GM11168 (cell line): ENCODE data around the gene HUS1B.
"Not testable (repeated sequence)": the region's sequence is repeated elsewhere in the genome, so short reads cannot be mapped to it uniquely, and the experiment has no call there.

Experiments
- in situ Hi-C: fragments of 300-500 bp; cut with MboI; formaldehyde crosslinking; loops from one replicate; pipeline ENCODE4 v1.12.0; 2022; ENCODE audit warnings: low sequenced_read_pairs; ENCODE audit not compliant: unreplicated experiment

HUS1B gene

DNA sequence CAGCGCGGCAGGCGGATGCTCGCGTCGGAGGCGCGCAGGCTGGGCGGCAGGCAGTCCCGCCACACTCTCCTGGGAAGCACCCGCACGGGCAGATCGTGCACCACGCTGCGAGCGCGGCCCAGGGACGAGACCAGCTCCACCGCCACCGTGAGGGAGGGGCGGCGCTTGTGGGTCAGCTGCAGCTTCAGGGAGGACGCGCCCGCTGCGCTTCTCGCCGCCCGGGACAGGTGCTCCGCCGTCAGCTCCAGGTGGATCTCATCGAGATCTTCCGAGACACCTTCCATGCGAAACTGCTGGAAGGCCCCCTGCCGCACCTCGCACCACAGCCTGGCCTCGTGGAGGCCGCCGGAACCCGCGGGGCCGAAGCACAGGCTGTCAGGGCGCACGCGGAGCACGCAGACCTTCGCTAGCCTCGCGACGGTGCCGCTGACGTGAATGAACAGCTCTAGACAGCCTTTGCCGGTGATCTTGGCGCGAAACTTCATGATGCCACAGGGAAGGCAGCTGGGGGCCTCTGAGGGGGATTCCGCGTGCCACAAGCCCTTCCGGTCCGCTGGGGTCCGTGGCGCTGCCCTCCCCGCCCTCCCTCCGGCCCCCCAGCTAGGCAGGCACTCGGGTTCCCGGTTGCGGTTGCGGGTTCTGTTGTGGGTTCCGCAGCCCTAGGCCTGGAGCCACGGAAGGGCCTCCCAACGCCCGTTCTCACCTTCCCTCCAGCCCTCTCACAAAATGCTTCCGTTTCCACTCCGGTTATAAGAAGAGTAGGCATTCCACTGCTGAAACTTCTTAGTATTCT, at the start of gene HUS1B:
Gene HUS1B, minus strand, starts transcription at position 641 of the 793 bp plus-strand sequence. Its CDS starts 156 bp downstream, at position 485.
- in situ Hi-C loops, result no loop called here

DNA sequence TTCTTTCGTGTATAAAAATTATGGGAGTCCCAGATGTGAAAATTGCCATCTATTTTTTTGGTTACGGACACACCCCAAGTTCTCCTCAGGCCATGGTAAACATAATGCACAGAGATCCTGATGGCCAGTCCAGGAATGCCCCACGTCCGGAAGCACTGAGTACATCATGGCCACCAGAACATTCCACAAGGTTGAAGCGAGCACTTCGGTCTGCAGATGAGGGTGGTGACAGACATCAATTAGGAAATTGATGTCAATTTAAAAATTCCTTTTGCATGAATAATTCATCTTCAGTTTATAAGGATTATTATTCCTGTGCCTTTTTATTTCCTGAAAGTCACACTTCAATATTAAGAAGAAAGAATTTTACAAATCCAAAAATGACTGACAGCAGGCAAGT, 49.2 kb upstream of the HUS1B start:
- in situ Hi-C loops, result no loop called here

DNA sequence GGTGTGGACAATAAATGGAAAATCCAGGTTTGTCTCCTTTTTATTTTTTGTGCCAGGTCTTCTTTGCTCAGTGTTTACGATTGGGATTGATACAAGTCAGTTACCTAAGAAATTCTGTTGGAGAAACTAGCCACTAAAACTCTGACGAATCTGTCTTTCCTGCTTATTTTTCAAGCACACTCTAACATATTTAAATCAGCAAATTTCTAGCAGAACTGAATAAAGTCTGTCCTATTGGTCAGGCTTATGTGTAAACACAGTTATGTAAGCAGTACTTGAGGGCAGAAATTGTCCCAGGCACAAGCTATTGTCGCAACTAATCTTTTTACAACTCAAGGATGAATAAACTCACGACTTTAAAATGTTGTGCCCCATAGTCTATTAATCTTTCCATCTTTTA, 48.1 kb upstream of the HUS1B start:
- in situ Hi-C loops, result no loop called here

DNA sequence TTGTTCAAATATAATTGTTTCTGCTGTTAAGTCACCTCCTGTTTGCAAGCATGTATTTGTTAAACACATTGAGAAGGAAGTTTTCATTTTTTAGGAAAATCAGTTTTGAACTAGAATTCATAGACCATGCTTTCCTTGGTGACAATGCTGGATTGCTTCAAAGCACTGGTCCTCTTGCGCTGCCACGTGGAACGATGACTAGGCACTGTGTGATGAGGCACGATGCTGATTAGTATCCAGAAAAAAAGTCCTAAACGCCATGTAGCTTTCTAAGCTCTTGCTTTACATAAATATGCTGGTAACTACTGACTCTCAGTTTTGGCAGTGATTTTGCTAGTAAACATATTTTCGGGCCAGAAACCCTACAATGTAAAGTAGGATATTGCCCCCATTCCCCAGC, 47.1 kb upstream of the HUS1B start:
- in situ Hi-C loops, result no loop called here

DNA sequence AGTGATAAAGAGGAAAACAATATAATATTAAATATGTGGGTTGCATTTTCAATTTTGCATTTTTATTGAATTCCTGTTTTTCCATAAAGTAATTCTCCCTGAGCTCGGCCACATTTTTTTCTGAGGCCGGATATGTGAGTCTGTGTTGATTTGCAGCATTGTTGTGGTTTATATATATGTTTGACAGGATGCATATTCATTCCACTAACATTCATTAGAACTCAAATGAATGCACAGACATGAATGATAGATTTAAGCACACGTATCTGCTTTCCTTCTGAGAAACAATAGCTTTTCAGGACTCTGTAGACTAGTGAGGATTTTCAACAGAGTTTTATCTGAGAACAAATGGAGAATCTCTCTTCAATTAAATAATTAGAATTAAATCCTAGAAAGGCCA, 46.7 kb upstream of the HUS1B start:
- in situ Hi-C loops, result no loop called here

DNA sequence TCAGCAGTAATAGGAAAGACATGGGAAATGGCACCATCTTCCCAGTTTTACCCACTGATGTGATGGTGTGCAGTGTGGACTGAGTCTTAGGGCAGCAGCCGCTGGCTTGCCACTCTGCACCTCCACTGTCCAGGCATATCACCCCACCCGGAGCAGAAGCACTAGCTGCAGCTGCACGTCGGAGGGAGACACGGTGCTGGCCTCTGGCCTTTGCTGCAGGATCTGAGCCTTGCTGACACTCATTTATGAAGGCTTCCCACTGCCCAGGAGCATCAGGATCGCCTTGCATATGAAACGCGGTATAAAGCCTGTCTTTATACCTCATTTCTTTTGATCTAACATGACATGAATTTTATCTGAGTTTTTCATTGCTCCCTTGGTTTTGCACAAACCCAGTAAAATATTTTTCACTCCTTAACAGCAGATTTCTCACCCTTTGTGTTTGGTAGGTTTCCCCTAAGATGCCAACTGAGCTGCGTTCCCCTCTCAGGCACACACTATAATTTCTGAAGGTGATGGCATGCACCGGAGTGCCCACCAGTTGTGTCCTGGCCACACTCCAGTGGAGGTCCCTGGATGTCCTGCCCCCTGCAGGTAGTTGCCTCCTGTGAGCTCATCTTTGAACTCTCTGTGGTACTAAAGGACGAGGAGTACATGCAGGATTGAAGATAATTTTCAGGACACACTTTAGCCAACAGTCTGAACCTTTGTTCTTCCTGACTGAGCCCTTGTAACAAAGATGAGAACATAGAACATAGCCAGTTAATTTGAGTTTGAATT, 45.0 kb upstream of the HUS1B start:
- in situ Hi-C loops, result no loop called here

DNA sequence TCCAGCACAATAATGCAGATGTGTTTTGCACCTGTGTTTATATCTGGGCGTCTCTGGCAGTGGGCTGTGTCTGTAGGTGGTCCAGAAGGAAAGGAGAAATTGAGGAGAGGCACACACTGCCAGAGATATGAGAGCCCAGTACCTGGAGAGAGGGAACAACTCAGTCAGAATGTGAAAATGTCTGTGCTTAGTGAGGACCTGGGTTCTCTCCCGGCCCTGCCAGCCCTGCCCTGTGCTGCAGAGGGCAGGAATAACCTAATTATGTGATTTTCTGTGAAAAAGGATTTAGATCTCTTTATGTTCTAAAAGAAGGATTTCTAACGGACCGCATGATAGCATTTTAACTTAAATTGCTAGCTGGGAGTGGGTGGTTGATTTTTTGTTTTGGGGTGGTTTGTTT, 44.3 kb upstream of the HUS1B start:
- in situ Hi-C loops, result no loop called here

DNA sequence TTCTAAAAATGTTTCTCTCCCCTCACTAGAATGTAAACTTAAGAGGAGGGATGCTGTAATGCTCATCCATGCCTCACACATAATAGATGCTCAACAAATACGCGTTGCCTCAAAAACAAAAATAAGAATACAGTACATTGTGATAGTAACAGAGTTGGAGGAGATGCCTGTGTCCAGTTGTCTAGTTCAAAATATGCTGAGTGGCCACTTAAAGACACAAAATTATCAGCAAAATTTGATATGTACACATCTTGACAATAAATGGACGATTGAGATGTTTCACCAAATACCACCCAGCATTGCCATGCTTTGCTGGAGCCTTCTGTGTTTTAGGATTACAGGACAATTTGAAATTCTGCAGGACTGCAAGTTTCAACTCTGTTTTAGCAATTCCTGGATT, 43.6 kb upstream of the HUS1B start:
- in situ Hi-C loops, result no loop called here

DNA sequence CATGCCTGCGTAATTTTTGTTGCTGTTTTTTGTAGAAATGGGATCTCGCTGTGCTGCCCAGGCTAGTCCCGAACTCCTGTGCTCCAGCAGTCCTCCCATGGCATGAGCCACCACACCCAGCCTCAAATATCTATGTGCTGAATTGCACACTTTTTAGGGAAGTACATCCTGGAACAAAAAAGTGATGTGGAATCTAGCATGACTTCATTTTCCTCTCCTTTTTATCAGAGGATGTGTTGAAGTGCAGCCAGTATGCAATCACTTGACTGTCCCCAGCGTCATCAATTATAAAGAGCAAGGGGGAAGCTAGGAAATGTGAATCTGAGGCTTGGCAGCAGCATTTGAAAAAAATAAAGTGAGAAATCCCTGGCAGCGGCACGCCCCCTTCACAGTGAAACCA, 42.4 kb upstream of the HUS1B start:
- in situ Hi-C loops, result no loop called here

DNA sequence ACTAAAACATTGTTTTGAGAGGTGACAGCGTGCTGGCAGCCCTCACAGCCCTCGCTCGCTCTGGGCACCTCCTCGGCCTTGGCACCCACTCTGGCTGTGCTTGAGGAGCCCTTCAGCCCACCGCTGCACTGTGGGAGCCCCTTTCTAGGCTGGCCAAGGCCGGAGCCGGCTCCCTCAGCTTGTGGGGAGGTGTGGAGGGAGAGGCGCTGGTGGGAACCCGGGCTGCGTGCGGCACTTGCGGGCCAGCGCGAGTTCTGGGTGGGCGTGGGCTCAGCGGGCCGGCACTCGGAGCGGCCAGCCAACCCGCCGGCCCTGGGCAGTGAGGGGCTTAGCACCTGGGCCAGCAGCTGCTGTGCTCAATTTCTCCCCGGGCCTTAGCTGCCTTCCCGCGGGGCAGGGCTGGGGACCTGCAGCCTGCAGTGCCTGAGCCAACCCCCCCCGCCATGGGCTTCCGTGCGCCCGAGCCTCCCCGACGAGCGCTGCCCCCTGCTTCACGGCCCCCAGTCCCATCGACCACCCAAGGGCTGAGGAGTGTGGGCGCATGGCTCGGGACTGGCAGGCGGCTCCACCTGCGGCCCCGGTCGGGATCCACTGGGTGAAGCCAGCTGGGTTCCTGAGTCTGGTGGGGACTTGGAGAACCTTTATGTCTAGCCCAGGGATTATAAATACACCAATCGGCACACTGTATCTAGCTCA, 37.7 kb upstream of the HUS1B start:
- in situ Hi-C loops, result not testable (repeated sequence)

DNA sequence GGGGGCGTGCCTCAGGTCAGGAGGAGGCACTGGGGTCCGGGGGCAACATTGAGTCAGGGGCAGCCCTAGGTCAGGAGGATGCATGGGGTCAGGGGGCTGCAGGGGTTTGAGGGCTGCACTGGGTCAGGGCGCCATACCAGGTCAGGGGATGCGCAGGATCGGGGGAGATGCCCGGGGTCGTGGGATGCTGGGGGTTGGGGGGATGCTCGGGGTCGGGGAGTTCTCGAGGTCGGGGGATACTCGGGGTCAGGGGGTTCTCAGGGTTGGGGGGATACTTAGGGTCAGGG, 36.8 kb upstream of the HUS1B start:
- in situ Hi-C loops, result no loop called here

DNA sequence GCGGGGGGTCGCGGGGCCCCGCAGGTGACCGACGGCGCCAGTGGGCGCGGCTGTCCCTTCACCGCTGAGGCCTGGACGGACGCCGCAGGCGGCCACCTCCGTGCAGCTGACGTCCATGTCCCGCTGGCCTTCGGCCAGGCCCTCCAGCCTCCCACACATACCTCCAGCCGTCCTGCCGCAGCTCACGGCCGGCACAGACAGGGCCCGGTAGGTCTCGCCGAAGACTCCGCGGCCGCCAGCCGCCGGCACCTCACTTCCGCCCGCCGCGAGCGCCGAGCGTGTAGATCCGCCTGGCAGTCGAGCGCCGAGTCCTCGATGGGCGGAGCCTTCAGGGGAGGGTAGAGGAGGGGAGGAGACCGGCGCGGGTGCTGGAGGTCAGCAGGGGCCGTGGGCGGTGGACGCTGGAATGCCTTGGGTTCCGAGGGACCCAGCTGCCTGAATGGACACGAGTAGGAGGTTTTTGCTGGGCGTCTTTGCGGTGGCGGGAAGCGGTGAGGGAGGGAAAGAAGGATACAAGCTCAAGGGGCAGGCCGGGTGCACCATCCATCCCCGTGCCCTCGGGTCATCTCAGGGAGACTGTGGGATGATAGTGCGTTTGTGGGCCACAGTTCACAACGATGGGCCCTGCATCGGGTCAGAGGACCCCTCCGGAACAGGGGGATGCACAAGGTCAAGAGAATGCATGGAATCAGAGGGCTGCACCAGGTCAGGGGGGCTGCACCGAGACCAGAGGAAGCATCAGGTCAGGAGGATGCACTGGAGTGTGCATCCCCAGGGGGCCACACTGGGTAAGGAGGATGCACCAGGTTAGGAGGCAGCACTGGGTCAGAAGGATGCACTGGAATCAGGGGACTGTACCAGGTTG, 36.2 kb upstream of the HUS1B start, which contains the start of gene EXOC2:
Gene EXOC2, minus strand, starts transcription at position 282 of the 865 bp plus-strand sequence. CDS start 55,321 bp downstream, outside the sequence.
- in situ Hi-C loops, result no loop called here

DNA sequence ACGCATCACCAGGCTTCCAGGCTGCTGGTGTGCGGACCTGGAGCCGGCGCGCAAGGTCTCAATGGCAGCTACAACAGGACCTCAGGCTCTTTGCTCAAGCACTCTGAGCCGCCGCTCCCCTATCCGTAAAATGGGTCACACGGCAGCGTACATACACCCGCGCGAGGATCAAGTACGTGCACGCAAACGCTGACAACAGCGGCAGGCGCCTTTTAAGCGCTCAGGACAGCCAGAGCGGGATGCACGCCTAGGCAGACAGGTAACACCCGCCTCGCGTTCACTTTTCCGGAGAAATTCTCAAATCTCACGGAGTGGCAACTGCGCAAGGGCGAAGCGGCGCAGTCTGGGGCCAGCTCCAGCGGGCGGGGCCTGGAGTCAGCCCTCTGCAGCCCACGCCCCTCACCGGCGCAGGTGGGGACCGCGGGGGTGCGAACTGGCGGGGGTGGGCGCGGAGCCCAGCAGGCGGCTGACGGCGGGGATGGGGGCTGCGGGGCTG, 35.5 kb upstream of the HUS1B start:
- in situ Hi-C loops, result no loop called here

DNA sequence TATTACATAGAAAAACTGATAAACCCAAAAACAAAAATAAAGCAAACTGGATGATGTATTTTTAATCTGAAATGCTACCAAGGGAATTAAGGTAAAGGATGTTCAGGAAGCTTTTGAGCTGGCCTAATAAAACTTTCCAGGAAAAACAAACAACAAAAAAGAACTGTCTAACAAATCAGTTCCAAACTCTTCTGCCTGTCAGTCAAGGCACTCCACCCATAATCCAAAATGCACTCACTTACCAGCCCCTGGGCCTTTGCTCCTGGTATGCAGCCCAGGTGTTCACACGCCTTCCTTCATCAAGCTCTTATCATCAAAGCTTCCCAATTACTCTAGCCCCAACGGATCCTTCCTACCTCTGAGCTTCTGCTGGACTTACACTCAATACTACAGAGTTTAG, 32.3 kb upstream of the HUS1B start:
- in situ Hi-C loops, result no loop called here

DNA sequence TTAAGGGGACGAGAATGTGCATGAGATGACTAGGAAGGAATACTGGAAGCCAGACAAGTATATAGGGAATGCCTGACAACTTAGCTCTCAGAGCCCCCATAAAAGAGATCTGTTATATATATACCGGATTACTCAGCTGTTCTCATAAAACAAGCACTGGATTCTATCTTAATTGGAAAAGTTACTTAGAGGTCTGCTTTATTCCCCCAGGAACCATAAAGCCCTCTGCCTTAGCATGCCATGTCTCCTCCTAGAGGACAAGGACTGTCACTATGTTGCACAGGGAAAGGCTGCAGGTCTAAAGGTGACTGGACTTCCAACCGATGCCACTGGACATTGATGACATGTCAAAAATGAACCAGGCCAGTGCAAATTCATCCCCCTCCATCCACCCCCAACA, 29.6 kb upstream of the HUS1B start:
- in situ Hi-C loops, result no loop called here

DNA sequence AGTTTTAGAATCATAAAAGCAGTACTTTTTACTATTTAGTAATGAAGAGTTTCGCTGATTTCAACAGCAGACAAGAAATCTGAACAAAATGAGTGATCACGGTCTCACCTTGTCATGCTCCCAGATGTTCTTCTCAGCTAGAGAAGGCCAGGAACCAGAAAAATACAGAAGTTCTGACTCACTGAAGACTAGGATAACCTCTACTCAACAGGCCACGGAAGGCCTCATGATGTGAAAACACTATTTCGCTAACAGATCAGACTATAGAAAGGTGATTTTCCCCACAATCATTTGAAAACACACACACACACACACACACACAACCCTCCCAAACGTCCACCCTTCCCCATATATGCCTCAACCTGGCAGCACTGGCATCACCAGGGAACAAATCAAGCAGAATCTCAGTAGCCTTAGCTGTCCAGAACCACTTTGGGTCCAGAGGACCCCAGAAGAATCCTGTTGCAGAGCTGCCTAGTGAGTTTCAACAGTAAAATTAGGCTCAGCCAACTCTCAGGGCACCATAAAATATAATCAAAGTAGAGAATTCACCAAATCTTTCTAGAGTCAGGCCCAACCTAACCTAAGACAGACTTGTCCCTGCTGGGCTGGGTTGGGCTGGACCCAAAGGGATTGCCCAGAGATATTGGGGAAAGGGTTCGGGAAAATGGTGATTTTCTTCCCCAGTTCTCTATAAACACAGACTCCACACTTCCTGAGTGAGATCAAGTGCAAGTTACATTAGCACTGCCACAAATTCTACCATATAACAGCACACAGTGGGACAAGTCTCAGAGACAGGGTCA, 28.1 kb upstream of the HUS1B start:
- in situ Hi-C loops, result no loop called here

DNA sequence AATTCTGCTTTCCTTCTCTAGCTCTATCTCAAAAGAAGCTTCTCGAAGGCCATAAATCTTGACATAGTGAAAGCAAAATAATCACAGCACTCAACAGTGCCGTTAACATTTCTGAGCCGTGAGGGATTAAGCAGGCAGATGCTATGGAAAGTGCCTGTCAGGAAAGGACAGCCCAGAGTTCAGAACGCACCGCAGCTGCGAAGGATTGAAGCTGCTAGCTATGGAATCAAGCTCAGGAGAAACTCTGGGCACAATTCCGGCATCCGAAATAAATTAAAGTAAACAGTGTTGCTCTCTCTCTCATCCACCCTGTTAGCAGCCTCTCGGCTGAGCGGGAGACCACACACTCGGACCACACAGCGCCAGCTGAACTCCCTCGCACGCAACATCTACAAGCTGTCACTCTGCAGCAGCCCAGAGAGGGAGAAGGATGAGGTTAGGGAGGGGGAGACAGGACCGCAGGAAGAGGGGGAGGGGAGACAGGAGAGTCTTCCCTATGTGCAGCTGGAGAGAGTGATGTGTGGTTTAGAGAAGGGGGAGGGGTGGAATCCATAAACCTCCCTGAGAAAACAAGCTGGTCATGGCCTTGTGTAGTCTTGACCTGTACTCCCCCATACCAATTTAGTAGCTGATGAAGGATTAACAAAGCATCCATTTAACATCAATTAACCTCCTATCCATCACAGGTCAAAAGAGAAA, 27.0 kb upstream of the HUS1B start:
- in situ Hi-C loops, result no loop called here

DNA sequence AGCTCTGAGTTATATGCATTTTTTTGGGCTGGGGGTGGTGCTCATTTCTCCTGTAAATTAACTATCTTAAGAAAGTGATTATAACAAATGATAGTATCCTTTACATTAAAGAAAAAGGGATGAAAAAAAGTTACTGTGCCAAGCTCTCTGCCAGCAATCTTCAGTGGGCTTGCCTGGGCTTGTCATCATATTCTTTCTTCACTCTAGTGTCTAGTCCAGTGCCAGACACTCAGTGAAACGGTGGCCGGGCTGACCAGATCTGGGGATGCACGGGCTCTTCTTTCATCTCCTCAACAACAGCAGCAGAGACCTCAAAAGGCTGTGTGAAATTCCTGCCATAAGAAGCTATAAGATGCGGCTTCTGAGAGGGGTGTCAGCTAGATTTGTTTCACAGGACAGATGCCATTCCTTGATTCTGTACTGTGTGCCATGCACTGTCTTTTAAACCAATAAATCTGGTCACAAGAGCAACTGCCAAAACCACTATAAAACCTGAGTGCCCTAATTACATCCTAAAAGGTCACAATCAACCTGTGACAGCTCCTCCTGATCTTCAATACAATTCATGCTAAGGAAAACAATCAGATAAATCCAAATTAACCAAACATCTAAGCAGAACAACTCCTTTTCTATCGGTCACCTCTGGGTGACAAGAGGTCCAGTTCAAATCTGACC, 23.9 kb upstream of the HUS1B start:
- in situ Hi-C loops, result no loop called here
